ENCODE data around the gene NHLH1. TPM values are rescaled to one million over a fixed set of nuclear protein-coding genes. Genes with fewer than 3 reads are reported as not detected.

Gene NHLH1
- total and polyA plus RNA-seq, 2 of the 13 experiments (the other 11 are each of a cell fraction or from before 2014, with no cell fraction given): 0.11 to 0.57 TPM

GRCh38 chr1:160400223-160400645 is 33.4 kb downstream of the NHLH1 start, which contains the start of gene VANGL2 (continued):
- peak; percentile 100 for TF ChIP-seq SRSF1 (optimal IDR thresholded peaks at IDR 0.05; ENCODE audit: low read depth, low read length)
- no peak for TF ChIP-seq HNF1A (IDR thresholded peaks at IDR 0.05; ENCODE audit: low read depth)
- no peak for TF ChIP-seq HNF1A (CRISPR knock-in tag; IDR thresholded peaks at IDR 0.05; ENCODE audit: borderline replicate concordance)
- peak; percentile 57; the same call in 1 of the 2 replicates for TF ChIP-seq KDM2A (CRISPR knock-in tag; IDR thresholded peaks at IDR 0.05; ENCODE audit: borderline replicate concordance, low read depth)
- TF ChIP-seq CCDC6 (CRISPR knock-in tag; IDR thresholded peaks at IDR 0.05): no peak
- no peak for TF ChIP-seq ZFP1 (CRISPR knock-in tag; IDR thresholded peaks at IDR 0.05)
- no peak for TF ChIP-seq SOX13 (IDR thresholded peaks at IDR 0.05)
- peak in 1 of 2 experiments; percentile 64; a peak in 2 of 4 replicates for TF ChIP-seq SOX13 (CRISPR knock-in tag; conservative IDR thresholded peaks at IDR 0.05 in 1 of 2, IDR thresholded peaks at IDR 0.05 in 1 of 2)
- TF ChIP-seq KDM5A (IDR thresholded peaks at IDR 0.05; ENCODE audit: borderline replicate concordance, low read length): peak; percentile 77
- peak; percentile 96 for TF ChIP-seq HNRNPK (IDR thresholded peaks at IDR 0.05; ENCODE audit: low read depth, low read length, poor library complexity, severe bottlenecking)
- no peak for TF ChIP-seq BRD4 (CRISPR knock-in tag; IDR thresholded peaks at IDR 0.05)
- no peak for TF ChIP-seq FOXK2 (IDR thresholded peaks at IDR 0.05)
- TF ChIP-seq KDM4B (CRISPR knock-in tag; IDR thresholded peaks at IDR 0.05): 0 out of 2 replicates have a peak, but pooled peaks have one; percentile 20
- no peak for TF ChIP-seq ZNF280B (CRISPR knock-in tag; IDR thresholded peaks at IDR 0.05; ENCODE audit: borderline replicate concordance)
- no peak for TF ChIP-seq SOX6 (IDR thresholded peaks at IDR 0.05)
- TF ChIP-seq SOX6 (CRISPR knock-in tag; IDR thresholded peaks at IDR 0.05): peak; percentile 37; the same call in 1 of the 2 replicates
